ELF-1 (cell line): Measurements from ENCODE around the gene PRXL2A.
"Not testable (repeated sequence)": the region's sequence is repeated elsewhere in the genome, so short reads cannot be mapped to it uniquely, and the experiment has no call there.

Experiments used
- DNase-seq: peaks from one replicate; pipeline ENCODE4 v3.0.0-alpha.2; 2016; ENCODE audit warnings: low read depth, low spot score

The PRXL2A gene

DNA sequence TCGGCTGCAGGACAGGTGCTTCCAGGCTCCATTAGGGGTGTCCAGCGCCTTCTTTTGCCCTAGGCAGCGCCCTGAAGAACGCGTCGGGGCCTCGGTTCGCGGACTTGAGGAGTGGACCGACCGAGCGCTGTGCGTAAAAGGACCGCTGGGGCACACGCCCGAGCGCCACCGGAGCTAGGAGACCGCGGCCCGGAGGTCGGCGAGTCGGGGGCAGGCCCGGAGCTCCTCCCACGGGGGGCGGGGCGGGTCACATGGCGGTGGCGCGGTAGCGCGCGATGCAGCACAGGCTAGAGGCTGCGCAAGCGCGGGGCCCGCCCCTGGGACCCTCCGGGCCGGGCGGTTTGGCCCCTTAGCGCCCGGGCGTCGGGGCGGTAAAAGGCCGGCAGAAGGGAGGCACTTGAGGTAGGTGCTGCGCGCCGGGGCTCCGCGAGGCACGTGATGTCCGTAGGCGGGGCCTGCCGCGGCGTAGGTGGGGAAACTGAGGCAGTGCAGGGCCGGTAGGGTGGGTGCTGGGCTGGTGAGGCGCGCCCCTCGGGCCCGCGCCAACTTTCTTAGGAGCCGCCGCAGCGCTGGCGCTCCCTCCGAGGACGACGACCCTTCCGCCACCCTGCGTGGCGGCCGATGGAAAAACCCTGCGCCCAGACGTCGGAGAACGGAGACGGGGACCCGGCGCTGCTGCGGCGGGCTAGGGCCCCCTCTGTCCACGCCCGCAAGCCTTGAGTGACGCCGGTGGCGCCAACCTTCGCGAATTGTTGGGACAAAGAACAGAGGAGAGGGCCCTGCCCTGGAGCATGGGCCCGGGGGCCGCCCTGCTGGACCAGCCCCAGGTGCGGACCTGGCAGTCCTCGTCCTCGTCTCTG is at the start of gene PRXL2A:
Gene PRXL2A (plus strand): TSS at position 310 of the 860 bp plus-strand sequence. CDS start 11,917 bp downstream, outside the sequence.
- DNase-seq, result peak; percentile 90

GRCh38 chr10:80358925-80359324 is 49.4 kb upstream of the PRXL2A start:
- DNase-seq, result not testable (repeated sequence)

DNA sequence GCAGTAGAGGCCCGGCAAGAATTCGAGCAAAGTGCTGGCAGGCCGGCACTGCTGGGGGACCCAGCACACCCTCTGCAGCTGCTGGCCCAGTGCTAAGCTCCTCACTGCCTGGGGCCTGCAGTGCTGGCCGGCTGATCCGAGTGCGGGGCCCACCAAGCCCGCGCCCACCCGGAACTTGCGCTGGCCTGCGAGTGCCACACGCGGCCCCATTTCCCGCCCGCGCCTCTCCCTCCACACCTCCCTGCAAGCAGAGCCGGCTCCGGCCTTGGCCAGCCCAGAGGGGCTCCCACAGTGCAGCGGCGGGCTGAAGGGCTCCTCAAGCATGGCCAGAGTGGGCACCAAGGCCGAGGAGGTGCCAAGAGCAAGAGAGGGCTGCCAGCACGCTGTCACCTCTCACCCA is 48.7 kb upstream of the PRXL2A start:
- DNase-seq, result no peak

DNA sequence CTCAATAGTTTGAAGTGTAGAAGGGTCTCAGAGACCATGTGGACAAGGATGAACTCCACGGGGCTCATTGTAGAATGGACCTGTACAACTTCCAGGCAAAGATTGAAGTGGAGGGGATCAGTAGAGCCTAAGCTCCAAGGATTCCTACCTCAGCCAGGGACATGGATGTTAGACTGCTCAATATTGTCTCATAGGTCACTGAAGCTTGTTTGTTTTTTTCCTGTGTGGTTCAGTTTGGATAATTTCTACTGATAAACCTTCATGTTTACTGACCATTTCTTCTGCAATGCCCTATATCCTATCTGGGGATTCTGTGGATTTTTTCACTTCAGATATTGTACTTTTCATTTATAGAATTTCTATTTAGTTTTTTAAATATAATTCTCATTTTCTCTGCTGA is 42.8 kb upstream of the PRXL2A start:
- no peak for DNase-seq

GRCh38 chr10:80371467-80371866 is 36.9 kb upstream of the PRXL2A start:
- DNase-seq, result peak; percentile 65

- DNase-seq, result no peak
Measured at GRCh38 chr10:80372675-80373074, 35.7 kb upstream of the PRXL2A start.

GRCh38 chr10:80373502-80373901 is 34.8 kb upstream of the PRXL2A start:
- DNase-seq, result no peak

DNA sequence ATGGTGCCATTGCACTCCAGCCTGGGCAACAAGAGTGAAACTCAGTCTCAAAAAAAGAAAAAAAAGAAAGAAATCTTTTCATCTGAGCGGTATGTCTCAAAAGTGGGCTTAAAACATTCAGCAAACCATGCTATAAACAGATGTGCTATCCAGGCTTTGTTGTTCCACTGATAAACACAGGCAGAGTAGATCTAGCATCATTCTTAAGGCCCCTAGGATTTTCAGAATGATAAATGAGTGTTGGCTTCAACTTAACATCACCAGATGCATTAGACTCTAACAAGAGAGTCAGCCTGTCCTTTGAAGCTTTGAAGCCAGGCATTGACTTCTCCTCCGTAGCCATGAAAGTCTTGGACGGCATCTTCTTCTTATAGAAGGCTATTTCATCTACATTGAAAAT is 28.6 kb upstream of the PRXL2A start:
- DNase-seq, result no peak

GRCh38 chr10:80380185-80380584 is 28.2 kb upstream of the PRXL2A start:
- no peak for DNase-seq

DNA sequence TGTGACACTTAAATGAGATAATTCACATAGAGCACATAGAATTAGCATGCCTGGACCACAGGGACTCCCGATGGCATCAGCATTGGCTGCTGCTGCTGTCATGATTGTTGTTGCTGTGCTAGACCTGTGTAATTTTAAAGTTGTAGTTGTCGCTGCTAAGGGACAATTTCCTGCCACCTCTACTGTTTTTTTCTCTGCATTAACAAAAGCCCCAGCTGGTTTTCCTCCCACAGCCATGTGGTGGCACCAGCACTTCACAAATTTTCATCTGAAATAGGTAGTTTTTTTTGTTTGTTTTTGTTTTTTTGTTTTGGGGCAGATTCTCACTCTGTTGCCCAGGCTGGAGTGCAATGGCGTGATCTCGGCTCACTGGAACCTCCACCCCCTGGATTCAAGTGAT is 25.4 kb upstream of the PRXL2A start:
- peak; percentile 77 for DNase-seq

DNA sequence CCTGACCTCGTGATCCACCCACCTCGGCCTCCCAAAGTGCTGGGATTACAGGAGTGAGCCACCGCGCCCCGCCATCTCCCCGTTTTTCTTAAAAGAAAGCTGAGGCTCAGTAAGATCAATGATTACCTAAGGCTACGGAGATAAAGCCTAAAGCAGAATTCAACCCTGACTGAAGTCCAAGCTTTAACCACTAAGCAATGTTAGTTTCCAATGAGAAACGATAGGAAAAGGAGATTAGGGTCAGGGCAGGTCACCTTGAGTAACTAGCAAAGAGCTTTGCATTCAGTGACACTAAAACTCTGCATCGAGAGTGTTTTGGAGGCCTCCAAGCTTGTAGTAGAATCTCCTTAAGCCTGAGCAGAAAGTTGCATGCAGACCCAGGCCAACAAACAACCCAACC is 17.6 kb upstream of the PRXL2A start:
- DNase-seq, result no peak

GRCh38 chr10:80392250-80392649 is 16.1 kb upstream of the PRXL2A start:
- no peak for DNase-seq

DNA sequence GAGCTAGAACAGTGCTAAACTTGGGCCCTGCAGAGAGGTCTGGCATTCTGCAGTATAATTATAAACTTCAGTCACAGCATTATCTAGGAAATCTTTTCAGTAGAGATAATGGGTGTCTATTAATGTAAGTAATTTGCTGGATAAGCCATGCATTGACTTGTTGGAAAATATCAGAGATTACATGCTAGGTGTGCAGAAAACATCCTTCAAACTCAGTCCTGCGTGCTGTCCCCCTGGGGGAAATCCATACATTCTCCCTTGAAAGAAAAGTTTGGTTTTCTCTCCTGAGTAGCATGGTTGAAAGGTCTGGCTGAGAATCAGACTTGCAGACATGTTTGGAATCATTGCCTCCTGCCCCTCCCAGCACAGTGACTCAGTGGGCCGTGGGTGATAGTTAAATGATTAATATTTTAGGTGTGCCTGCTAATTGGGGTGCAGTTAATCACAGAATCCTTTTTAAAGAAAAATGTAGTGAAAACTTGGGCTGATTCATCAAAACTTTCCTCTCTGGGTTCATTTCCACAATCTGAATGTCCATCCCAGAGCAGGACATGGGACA is 13.9 kb upstream of the PRXL2A start:
- no peak for DNase-seq

DNA sequence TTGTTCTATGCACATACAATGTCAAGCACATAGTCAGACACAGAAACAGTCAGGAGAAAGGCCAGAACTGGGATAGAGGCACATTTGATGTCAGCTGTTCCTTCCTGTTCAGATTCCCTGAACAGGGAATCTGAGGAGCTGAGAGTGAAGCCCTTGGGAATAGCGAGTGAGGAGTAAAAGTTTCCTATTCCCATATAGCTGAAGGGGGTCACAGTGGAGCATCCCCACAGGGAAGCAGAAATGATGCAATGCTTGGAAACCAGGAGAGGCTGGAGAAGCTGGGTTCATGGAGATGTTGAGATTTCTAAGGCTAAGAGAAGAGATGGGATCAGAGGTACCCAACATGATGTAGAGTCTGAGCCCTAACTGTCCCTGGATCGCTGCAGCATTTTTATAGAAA is 11.3 kb upstream of the PRXL2A start:
- no peak for DNase-seq

- DNase-seq, result no peak
Measured at GRCh38 chr10:80400136-80400804, 8.1 kb upstream of the PRXL2A start.

DNA sequence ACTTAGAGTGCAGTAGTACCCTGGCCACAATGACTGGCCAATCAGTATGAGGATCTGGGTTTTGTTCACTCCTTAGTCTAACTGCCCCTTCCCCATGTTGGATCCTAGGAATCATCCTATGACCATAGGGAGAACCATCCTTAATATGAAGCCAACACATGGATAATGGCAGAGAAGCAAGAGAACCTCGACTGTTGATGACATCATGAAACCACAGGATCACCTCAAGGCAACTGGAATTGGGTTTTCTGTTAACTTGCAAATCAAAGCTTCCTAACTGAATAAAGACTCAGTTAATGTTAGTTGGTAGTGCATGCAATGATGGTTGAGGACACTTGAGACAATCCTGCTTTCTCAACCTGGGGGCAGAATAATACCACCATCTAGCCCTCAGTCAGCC is 3.3 kb upstream of the PRXL2A start:
- DNase-seq, result no peak

DNA sequence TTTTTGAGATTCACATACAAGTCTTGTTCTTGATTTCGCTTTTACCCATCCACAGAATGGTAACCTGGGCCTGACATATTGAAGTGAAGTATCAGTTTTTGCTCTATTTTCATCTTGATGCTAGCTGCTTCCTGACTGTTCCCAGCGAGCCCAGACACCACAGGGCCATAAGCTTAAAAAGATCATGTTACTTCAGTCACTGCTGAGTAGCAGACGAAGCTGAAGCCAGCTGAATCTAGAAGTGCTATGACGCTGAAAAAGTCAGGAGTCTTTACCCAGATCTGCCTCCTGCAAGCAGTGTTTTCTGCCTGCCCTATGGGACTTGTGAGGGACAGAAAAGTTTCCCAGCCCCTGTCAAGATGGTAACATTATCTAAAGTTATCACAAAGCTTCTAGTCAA is 2.7 kb upstream of the PRXL2A start:
- no peak for DNase-seq

- DNase-seq, result no peak
Measured at GRCh38 chr10:80406204-80406603, 2.1 kb upstream of the PRXL2A start.

- DNase-seq, result peak; percentile 71
Measured at GRCh38 chr10:80407812-80408241, 524 bp upstream of the PRXL2A start.

- DNase-seq, result peak; percentile 74
Measured at GRCh38 chr10:80409121-80409520, 770 bp downstream of the PRXL2A start.

GRCh38 chr10:80410122-80410521 is 1.8 kb downstream of the PRXL2A start:
- no peak for DNase-seq

DNA sequence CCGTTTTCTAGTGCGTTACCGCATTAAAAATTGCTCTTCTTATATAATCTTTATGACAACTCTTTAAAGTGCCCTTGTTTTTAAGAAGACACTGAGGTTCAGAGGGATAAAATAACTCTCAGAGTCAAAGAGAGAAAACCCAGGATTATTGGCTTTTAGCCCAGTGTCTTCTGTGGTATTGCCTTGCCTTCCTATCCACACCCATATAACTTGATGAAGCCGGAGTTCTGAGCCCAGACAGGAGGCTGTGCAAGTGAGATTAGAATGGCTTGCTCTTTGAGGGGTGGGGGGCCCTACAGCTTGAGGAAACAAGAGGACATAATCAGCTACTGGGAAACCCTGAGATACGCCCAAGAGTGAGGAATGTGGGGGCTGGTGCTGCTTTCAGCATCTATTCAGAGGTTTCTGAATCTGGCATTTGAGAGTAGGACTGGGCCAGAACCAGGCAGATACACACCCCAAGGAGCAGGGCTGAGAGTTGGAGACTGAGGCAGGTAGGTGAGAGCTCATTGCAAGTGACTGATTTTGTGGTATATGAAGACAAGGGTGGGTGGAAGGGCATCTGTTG is 2.3 kb downstream of the PRXL2A start:
- DNase-seq, result no peak
